OCI-LY1 (cell line): ENCODE measurements around the gene SOX13.

Experiments
- EZH2 ChIP-seq: fragments of 200-600 bp; sonication (generic), shearing (Covaris generic); IDR thresholded peaks from 2 replicates; pipeline ENCODE4 v1.8.0; 2017; ENCODE audit warnings: borderline replicate concordance, mixed run types, mild to moderate bottlenecking, antibody characterized with exemption, low read length, moderate library complexity, mixed read lengths
- TF ChIP-seq, protein P1 (sequence below): fragments of 200-600 bp; sonication (generic), shearing (Covaris generic); IDR thresholded peaks from 2 replicates; pipeline ENCODE4 v1.5.1; 2017; ENCODE audit warnings: mild to moderate bottlenecking, antibody characterized with exemption, low read length, moderate library complexity, mixed read lengths

DNA sequence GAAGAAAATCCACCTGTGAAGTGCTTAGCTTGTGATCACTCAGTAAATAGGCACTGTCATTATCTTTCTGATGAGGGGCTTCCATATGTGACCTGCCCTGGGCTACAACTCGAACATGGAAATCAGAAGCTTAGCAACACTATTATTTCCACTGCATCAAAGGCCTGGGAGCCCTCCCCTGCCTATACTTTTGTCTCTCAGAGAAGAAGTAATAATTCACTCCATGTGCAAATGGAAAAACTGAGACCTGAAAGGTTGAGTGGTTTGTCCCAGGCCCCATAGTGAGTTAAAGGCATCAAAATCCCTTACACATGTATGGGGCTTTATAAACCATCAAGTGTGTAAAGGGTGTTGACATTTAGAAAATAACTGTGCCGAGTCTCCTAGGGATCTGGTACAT is 20.9 kb downstream of the SOX13 start:
- TF ChIP-seq, protein P1, sequence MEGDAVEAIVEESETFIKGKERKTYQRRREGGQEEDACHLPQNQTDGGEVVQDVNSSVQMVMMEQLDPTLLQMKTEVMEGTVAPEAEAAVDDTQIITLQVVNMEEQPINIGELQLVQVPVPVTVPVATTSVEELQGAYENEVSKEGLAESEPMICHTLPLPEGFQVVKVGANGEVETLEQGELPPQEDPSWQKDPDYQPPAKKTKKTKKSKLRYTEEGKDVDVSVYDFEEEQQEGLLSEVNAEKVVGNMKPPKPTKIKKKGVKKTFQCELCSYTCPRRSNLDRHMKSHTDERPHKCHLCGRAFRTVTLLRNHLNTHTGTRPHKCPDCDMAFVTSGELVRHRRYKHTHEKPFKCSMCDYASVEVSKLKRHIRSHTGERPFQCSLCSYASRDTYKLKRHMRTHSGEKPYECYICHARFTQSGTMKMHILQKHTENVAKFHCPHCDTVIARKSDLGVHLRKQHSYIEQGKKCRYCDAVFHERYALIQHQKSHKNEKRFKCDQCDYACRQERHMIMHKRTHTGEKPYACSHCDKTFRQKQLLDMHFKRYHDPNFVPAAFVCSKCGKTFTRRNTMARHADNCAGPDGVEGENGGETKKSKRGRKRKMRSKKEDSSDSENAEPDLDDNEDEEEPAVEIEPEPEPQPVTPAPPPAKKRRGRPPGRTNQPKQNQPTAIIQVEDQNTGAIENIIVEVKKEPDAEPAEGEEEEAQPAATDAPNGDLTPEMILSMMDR, result no peak
- no peak for TF ChIP-seq EZH2
